Fibroblast of pulmonary artery (primary cell): ENCODE results near the gene GHDC.
"Not testable (repeated sequence)": the region's sequence is repeated elsewhere in the genome, so short reads cannot be mapped to it uniquely, and the experiment has no call there.

Experiments used
- DNase-seq: peaks from one replicate; pipeline ENCODE4 v3.0.0-alpha.2; 2010; ENCODE audit warnings: low read depth
- H3K4me3 ChIP-seq: replicated peaks from 2 replicates; pipeline ENCODE4 v1.5.1; 2011; ENCODE audit warnings: low read depth, mild to moderate bottlenecking, control low read depth, low read length, moderate library complexity
- CTCF ChIP-seq: IDR thresholded peaks from 2 replicates; pipeline ENCODE4 v1.5.1; 2011; ENCODE audit warnings: mild to moderate bottlenecking, control low read depth, low read length, inconsistent platforms; ENCODE audit errors: missing control alignments

Gene GHDC

GRCh38 chr17:42146911-42147607 lies 47.2 kb downstream of the GHDC start:
- no peak for DNase-seq
- TF ChIP-seq CTCF, result no peak
- H3K4me3 ChIP-seq, result no peak overlapping the region

- H3K4me3 ChIP-seq, DNase-seq: not testable (repeated sequence)
Observed at GRCh38 chr17:42143138-42143537, 51.2 kb downstream of the GHDC start.

GRCh38 chr17:42142371-42142896 lies 51.9 kb downstream of the GHDC start:
- no peak overlapping the region for H3K4me3 ChIP-seq
- no peak for TF ChIP-seq CTCF
- peak; percentile 35 for DNase-seq

GRCh38 chr17:42141382-42141781 lies 52.9 kb downstream of the GHDC start:
- no peak for TF ChIP-seq CTCF
- H3K4me3 ChIP-seq, result no peak overlapping the region
- DNase-seq, result no peak

GRCh38 chr17:42140690-42141089 lies 53.6 kb downstream of the GHDC start:
- not testable (repeated sequence) for H3K4me3 ChIP-seq, DNase-seq
